Stimulated activated CD4-positive, alpha-beta T cell treated with anti-CD3 and anti-CD28 coated beads, Interleukin-2, amount 100 ng/mL, for 4 hours (primary cell): ENCODE measurements around the gene DAB1.

Source experiments
- DNase-seq: peaks from one replicate; pipeline ENCODE4 v3.0.0-alpha.2; 2020; ENCODE audit warnings: low read depth

DAB1 gene

DNA sequence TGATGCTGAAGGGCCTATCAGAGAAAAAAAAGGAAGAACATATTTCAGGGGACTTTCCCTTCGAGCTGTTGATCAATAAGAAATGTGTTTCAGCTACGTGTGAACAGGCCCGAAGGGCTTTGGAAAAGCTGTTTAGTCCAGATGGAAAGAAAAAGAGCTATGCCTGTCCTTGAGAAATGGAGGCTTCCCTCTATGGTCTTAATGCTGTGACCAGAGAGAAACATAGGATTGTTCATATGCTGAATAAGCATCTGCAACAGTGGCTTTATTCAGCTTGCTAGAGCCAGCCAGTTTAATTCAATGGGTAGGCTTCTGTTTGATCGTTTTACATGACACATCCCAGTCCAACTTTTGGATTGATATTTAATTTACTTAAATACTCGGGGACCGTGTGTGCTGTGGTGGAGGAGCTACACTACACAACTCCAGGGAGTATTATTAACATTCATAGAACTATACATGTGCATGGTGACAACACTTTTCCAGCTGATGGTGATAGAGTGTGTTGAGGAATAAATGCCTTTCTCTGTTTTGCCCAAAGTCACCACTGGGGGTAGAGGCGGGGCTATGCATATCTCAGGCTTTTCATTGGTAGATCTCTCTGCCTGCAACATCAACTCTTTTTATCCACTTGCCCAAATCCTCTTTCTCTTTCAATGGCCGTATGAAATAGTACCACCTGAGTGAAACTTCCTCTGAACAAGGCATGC is 351.3 kb downstream of the DAB1 start:
- DNase-seq, result no peak

GRCh38 chr1:57067863-57068262 is 356.0 kb downstream of the DAB1 start:
- DNase-seq, result no peak

DNA sequence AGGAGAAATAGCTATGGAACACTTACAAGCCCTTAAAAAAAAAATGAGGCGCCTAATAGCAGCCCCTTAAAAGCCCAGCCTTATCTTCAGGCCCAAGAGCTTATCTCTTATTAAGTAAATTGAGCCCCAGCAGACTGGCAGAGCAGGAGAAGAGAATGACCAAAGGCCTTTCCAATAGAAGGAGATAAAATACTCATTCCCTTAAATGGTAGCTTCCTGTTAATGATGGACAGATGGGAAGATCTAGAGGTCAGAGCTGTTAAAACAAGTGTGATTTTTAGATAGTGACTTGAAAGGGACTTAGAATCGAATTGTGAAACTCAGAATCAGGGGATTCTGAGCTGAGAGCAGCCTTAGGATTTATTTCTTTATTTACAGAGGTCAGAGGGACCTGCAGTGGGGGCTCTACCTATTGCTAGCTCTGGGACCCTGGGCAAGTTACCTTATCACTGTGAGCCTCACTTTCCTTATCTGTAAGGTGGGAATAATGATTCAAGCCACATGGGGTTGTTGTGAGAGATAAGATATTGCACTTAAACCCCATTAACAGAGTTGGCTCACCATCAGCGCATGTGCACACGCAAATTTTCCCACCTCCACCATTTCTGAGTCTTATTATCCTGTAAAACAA is 356.8 kb downstream of the DAB1 start:
- DNase-seq, result no peak

DNA sequence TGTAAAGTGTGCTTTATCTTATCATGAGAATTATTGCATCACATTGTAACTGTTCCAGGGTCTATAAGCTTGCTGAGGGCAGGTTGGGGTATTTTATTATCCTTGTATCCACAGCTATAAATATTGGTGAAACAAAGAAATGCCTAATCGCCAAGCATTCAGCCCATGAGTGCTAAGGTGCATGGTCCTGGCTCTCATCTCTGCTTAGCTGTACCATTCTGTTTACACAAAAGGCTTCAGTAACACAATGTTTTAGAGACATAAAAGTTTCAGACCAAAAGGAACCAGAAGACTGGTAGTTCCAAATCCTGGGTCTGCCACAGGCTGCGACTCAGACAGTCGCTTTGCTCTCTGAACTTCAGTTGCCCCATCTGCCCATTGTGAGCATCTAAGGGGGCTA is 358.4 kb downstream of the DAB1 start:
- no peak for DNase-seq

DNA sequence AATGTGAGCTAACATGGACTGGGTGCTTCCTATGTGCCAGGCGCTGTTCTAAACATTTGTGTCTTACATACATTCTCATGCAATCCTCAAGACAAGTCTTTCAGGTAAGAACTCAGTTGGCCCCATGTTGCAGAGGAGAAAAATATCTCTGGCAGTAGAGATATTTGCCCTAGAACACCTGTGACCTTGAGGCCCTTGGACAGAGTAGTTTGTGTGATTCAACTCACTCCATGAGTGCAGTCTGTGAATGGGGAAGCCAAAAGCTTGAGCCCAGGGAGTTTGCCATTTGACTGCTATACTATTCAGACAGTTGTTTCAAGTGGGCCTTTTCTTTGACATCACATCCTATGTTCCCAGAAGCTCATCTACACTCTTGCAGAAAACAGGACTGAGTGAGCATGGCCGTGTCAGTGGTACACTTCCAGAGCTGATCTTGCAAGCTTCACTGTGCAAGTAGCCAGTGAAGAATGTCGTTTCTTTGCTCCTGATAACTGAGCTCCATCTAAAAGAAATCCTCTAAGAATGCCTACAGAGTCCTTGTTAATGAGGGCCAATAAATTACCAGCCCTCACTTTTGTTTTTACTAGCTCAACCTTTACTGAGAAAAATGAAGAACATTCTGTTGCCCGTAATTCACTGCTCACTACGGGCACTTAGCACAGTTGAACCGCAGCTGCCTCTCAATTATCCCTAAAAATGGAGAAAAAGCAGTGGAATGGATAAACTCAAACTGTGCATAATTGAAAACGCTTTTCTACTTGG is 359.3 kb downstream of the DAB1 start:
- no peak for DNase-seq

DNA sequence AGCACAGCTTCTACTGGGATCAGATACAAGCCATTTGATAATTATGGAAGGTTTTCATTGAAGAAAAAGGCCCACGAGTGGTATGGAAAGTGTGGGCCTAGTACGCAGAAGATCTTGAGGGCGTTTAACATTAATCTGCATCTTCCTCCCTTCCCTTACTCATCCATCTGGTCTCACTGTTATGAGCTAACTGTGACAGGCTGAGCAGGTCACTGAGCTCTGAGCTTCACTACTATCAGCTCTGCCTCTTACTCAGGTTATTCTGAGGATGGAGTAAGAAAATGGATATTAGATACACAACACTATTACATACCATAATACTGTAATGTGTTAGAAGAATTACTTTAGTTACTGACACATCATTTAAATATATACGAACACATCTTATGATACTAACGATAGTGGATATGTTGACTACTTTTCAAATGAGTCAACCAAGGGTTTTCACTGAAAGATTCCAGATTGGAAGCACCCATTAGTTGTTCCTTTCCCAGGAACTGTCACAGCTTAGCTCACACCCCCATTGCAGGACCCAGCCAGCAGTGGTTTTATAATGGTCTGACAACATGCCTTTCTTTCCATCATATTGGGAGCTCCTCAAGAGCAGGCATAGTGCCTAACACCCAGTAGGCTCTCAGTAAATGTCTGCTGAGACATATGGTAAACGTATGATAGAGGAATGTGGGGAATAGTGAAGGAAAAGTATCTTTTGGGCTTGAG is 360.3 kb downstream of the DAB1 start:
- no peak for DNase-seq

DNA sequence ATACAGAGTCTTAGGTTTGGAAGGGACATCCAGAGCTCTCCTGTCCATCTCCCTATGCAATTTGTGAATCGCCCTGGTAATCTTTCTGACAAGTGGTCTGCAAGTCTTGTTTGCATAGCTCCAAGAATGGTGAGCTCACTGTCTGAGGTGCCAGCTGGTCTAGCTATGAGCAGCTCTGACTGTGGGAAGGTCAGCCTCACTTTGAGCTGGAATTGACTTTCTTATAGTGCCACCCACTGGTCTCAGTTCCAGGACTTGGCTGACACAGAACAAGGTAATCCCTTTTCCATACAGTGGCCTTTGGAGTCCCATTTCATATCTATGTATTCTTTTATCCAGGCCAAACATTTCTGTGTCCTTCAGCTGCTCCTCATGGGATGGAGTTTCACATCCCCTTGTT is 362.5 kb downstream of the DAB1 start:
- DNase-seq, result no peak

- DNase-seq, result no peak
Measured at GRCh38 chr1:57060451-57060850, 363.4 kb downstream of the DAB1 start.

DNA sequence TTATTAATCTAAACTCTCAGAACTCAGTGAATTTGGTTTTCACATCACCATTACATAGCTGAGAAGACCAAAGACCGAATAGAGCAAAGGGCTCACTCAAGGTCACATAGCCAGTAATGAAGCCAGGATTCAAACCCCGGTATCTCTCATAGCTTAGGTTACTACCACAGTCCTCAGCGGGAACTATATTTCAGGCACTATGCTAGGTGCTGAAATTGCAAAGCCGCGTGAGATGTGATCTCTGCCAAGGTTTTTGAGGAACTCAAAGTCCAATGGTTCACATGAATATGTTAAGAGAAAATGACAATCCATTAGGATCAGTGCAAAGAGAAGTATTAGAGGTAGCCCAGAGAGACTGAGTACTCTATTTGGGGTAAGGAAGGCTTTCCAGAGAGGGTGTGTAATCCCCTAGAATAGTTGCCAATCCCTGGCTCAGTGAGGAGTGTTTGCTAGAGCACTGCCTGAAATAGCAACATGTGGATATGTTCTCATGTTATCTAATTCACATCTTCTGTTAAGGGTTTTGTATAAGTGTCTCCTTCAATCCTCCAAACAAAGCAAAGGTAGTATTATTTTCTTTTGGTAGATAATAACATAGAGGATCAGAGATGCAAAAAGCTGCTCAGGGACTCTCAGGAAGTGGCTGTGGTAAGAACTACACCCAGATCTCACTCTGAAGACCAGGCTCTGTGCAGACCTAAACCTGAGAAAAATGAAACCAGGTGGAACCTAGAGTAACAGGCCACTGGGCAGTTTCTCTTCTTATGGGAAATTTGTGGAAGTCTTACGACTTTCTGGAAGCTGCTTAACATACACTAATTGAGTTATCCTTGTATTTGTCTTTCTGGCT is 365.0 kb downstream of the DAB1 start:
- DNase-seq, result no peak

DNA sequence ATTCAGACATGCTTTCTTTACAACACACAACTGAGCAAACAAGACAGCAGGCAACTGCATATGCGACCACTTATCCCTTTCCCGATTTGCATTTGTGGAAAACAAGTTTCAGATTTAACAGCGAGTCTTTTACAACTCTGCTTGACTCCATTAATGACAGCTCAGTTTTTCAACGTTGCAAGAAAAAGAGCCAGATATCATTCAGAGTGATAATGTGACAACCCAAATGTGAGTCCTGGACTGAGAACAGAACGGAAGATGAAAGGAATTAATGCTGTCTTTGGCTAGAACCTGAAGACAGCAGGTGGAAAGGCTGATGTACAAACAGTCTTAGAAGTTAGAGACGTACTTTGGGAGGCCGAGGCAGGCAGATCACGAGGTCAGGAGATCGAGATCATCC is 375.0 kb downstream of the DAB1 start:
- no peak for DNase-seq

GRCh38 chr1:57046462-57046861 is 377.4 kb downstream of the DAB1 start:
- no peak for DNase-seq

DNA sequence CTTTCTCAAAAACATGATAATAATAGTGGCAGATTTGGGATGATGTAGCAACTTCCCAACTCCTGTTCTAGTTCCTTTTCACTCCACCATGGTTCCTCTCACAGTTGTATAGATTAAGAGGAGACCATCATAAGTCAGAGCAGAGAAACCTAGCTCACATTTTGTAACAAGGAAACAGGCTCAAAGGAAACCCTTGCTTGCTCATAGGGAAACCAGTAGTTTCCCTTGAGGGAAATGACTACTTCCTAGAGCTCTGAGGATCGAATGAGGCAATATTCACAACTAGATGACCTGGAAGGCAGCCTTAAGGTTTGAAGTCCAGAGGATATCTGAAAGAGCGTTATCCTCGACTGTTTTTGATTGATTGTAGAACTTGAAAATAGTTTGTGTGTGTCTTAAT is 382.0 kb downstream of the DAB1 start:
- DNase-seq, result no peak

DNA sequence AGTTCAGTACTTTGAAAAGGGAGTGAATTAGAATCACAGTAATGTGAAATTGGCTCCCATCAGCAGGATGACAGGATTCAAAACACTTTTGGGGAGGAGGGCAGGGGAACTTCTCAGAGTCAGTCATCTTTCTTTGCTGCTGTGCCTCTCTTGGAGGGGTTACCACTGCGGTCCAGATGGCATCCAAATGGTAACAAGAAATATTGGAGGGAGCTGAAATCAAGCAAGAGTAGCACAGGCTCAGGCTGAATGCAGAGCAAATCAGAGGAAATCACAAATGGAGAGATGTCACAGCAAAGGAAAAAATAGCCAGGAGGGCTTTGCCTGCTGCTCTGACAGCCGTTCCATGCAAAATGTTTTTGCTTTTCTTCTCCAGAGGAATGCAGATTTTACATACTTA is 383.0 kb downstream of the DAB1 start:
- DNase-seq, result no peak

GRCh38 chr1:57036641-57037579 is 386.9 kb downstream of the DAB1 start:
- DNase-seq, result no peak

DNA sequence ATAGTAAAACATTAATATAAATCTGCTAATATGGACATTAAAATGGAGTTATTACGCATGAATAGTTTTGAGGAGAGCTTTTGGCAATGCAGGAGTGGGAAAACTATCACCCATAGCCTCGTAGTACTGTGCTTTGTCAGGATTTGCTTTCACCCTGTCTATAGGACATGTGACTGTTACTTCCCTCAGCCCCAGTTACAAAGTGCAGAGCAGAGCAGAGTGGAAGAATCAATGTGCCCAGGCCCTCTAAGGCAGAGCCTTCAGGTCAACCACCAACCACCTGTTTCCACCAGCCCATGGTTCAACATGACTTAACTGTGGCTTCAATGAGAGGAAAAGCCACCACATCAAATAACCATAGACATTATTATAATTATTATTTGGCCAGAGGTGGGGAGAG is 389.1 kb downstream of the DAB1 start:
- DNase-seq, result no peak

DNA sequence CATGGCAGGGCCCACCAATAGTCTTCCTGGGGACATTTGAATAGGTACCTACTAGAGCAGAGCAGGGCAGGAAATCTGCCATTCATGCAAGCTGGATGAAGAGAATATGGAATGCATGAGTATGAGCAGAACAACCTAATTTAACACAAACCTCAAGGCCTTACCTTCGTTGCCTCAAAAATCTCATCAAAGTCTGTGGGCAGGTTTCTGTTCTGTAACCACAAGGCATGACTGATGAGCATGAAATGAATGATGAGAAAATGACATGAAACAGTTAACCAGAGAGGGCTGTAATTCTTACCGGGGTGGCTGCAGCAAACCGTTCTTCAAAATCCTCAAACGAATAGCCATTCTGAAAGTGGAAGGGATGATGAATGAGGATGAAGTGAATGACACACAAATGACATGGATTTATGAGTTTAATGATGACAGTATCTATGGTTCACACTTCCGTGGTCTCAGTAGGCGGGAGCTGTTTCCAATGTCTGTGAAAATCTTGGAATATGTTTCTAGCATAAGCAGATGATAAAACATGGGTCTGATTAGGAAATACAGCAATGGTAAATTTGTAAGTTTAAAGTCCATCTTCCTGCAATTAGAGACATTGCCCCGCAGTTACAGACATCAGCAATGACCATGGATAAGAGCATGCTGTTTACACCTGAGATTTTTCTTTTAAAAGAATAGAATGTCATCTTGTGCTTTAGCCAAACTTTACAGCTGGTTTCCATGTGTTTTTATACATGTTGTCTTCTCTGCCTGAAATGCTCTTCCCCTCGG is 390.4 kb downstream of the DAB1 start:
- DNase-seq, result no peak

- no peak for DNase-seq
Measured at GRCh38 chr1:57026624-57027354, 397.1 kb downstream of the DAB1 start.

DNA sequence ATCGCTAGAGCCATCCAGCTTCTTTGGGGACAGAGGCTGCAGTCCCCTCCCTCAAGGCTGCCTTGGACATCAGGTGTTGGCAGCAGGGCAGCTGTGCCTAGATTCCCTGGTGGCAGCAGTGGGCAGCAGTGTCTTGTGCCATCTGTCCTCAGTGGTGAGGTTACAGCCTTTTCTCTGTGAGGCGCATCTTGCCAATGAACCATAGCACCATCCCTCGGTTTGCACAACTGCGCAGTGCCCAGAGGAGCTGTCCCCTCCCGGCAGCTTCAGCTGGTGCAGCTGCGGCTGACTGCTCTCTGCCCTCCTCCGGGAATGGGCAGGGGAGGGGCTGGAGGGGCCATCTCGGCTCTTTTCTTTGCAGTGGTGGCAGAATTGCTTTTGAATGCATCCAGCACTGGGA is 399.0 kb downstream of the DAB1 start:
- DNase-seq, result no peak

- DNase-seq, result no peak
Measured at GRCh38 chr1:57024428-57024827, 399.4 kb downstream of the DAB1 start.
